ENCODE measurements around the gene ISOC2.

The ISOC2 gene

DNA sequence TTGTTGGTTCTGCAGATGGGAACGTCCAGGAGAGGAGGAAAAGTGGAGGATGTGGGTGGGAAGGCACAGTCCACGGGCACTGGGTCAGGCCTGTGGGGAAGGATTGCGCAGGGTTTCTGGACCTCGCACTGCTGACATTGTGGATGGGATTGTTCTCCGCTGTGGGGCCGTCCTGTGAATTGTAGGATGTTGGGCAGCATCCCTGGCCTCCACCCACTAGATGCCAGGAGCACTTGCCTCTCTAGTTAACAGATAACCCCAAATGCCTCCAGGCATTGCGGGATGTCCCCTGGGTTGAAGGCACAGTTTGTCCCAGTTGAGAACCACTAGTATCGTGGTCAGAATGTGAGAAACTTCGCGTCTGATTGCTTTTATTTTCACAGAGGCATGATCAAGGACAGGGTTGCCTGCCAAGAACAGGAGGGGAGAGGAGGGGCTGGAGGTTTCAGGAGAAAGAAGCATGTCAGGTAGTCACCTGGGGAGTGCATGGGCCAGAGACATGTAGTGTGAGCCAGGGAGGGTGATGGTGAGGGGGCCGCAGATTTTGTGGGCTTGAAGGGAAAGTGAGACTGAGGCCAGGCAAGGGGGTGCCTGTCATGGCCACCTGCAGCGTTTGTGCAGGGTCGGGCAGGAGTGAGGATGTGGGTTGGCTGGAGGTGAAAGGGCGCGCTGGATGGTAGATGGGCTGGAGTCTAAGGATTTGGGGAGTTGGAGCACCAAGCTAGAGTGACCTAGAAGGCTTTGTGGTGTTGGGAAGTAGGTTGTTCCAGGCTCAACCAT lies 18.2 kb upstream of the ISOC2 start:
- no peak for DNase-seq (ENCODE audit: low spot score)

GRCh38 chr19:55479045-55479444 lies 17.6 kb upstream of the ISOC2 start:
- no peak for DNase-seq (ENCODE audit: low spot score)

- DNase-seq (ENCODE audit: low spot score) = no peak
These were observed 16.9 kb upstream of the ISOC2 start for GRCh38 chr19:55478364-55478763.

- no peak for DNase-seq (ENCODE audit: low spot score)
These were observed 16.5 kb upstream of the ISOC2 start for GRCh38 chr19:55477905-55478304.

DNA sequence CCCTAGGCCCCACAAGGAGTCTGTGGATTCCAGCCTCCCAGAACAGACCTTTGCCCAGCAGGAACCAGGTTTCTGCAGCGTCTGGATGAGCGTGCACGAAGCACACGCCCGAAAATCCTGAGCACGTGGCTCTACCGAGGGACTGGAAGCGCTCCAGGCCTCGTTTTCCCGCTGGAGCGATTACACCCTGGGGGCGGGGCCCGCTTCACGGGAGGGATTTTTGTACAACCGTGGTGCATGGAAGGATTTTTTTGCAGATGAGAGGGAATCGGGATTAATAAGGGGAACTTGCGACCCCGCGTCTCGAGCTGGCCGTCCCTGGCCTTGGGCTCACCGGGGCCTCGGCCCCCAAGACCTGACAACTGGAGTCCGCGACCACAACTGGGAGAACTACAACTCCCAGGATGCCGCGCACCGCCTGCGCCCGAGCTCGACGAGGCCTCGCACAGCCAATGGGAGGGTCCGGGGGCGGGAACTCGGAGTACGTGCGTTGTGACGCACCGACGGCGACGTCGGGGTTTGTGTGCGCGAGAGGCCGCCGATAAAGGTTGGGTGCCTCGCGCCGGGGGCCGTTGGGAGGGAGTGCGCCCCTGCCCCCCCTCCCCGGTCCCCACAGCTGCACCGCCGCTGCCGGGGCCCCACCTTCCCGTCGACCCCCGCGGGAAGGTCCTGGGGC lies 14.8 kb upstream of the ISOC2 start, which contains the start of gene ZNF628:
ZNF628 (plus strand) TSS at position 518 of the 676 bp plus-strand sequence. CDS start 3,294 bp downstream, outside the sequence.
- DNase-seq (ENCODE audit: low spot score) = peak; percentile 92

DNA sequence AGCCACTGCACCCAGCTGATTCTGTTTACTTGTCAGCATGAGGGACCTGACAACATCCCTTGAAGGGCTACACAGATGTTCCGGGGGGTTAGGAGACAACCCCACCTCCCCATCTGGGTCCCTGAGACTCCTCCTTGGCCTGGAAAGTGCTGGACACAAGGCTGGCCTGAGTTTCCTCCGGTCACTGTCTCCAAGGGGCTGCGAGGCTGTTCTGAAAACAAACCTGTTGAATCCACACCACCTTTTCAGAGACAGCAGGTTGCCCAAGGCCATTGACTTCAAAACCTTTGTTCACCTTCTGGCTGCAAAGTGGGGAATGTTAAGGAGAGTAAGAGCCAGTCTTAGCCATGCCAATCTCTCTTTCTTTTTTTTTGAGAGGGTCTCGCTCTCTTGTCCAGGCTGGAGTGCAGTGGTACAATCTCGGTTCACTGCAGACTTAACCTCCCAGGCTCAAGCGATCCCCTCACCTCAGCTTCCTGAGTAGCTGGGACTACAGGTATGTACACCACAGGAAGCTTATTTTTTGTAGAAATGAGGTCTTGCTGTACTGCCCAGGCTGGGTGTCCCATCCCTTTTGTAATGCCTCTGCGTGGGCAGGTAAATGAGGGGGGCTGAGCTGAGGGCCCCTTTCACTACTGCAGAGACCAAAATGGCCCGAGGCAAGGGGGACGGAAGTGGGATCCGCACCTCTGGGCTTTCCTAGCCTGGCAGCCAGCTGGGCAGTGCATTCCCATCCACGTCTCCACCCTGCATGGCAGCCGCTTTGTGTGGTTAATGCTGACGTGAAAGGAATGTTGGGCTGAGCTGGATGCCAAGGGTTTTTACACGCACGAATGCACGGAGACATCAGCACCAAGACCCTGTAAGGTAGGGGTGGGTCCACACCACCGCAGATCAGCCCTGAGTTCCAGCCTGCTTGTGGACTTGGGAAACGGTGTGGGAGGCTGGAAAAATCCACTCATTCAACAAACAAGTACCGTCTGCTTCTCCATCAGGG lies 13.1 kb upstream of the ISOC2 start:
- DNase-seq (ENCODE audit: low spot score) = no peak

DNA sequence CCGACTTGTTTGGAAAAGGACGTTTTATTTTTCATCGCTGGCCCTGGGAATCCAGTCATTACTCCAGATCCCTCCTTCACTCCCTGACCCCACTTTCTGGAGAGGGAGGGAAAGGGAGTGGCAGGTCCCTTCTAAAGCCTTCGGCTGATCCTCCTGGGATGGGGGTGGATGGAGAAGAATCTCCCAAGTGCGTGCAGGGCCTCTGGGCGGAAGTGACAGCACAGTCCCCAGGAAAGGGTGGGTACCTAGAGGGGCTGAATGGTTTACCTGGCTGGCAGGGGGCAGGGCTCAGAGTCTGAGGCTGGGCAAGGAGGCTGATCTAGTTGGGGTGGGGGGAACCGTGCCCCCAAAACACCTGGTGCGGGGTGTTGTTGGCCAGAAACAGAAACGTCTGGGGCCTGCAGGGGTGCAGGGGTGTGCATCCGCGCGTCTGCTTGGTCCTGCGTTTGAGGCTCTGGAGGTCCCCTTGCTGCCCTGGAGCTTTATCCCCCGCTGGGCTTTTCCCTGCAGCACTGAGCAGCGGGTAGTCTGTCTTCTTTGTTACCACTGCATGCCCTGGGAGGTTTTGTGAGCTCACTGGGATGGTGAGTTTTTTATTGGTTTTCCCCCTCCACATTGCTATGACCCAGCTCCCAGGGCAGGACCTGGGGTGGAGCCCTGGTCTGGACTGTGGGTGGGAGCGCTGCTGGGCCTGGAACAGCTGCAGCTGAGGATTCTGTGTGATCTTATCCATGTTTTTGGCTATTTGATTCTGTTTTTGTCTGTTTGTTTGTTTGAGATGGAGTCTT lies 12.0 kb upstream of the ISOC2 start:
- DNase-seq (ENCODE audit: low spot score) = no peak

GRCh38 chr19:55472463-55472862 lies 11.0 kb upstream of the ISOC2 start:
- DNase-seq (ENCODE audit: low spot score) = no peak

DNA sequence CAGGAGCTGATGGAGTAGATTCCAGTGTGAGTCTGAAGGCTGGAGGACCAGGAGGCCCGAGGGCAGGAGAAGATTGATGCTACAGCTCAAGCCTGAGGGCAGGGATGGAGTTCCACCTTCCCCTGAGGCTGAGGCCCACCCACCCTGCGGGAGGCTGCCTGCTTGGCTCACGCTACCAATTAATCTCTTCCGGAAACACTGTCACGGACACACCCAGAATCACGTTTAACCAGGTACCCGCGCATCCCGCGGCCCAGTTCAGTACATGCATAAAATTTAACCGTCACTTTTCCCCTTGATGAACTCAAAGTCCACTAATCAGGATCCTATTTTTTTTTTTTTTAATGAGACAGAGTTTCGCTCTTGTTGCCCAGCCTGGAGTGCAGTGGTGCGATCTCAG lies 9.8 kb upstream of the ISOC2 start:
- DNase-seq (ENCODE audit: low spot score) = no peak

DNA sequence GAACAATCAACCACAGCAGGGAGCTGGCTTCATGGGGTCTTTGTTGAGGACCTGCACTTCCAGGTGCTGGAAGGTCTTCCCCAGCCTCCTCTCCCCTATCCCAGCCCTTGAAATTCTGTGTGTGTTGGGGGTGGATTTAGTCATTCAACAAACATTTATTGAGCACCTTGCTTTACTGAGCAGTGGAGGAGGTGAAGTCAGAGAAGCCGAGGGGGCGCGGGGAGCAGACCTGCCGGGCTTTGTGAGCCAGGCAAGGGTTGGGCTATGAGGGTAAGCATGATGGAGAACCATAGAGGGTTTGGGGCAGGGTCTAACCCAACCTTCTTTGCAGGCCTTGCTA lies 6.6 kb upstream of the ISOC2 start:
- DNase-seq (ENCODE audit: low spot score) = no peak

GRCh38 chr19:55467236-55468053 lies 6.0 kb upstream of the ISOC2 start:
- no peak for DNase-seq (ENCODE audit: low spot score)

DNA sequence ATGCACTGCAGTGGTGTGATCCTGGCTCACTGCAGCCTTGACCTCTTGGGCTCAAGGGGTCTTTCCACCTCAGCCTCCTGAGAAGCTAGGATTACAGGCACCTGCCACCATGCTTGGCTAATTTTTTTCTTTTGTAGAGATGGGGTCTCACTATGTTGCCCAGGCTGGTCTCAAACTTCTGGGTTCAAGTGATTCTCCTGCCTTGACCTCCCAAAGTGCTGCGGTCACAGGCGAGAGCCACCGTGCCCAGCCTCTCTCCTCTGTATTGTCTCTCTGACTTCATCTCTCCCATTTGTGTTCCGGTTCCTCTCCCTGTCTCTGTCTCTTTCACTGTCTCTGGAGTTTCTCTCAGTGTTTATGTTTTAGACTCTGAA lies 4.8 kb upstream of the ISOC2 start:
- no peak for DNase-seq (ENCODE audit: low spot score)

- DNase-seq (ENCODE audit: low spot score) = no peak
These were observed 4.2 kb upstream of the ISOC2 start for GRCh38 chr19:55465460-55466240.

GRCh38 chr19:55464662-55465054 lies 3.2 kb upstream of the ISOC2 start, which contains the start of gene C19orf85:
C19orf85 (minus strand) TSS chr19:55464751; CDS start chr19:55464554, 197 bp downstream.
- no peak for DNase-seq (ENCODE audit: low spot score)

- DNase-seq (ENCODE audit: low spot score) = no peak
These were observed 2.7 kb upstream of the ISOC2 start for GRCh38 chr19:55464039-55464661.

GRCh38 chr19:55463583-55464031 lies 2.2 kb upstream of the ISOC2 start:
- no peak for DNase-seq (ENCODE audit: low spot score)

- DNase-seq (ENCODE audit: low spot score) = no peak
These were observed 1.3 kb upstream of the ISOC2 start for GRCh38 chr19:55462722-55463121.

- DNase-seq (ENCODE audit: low spot score) = no peak
These were observed 658 bp upstream of the ISOC2 start for GRCh38 chr19:55461974-55462626.
